ENCODE data around the gene SCUBE1. TPM values are rescaled to one million over a fixed set of nuclear protein-coding genes. Genes with fewer than 3 reads are reported as not detected.

The SCUBE1 gene
- total RNA-seq, 1 experiment from 2014 or later: not detected

DNA sequence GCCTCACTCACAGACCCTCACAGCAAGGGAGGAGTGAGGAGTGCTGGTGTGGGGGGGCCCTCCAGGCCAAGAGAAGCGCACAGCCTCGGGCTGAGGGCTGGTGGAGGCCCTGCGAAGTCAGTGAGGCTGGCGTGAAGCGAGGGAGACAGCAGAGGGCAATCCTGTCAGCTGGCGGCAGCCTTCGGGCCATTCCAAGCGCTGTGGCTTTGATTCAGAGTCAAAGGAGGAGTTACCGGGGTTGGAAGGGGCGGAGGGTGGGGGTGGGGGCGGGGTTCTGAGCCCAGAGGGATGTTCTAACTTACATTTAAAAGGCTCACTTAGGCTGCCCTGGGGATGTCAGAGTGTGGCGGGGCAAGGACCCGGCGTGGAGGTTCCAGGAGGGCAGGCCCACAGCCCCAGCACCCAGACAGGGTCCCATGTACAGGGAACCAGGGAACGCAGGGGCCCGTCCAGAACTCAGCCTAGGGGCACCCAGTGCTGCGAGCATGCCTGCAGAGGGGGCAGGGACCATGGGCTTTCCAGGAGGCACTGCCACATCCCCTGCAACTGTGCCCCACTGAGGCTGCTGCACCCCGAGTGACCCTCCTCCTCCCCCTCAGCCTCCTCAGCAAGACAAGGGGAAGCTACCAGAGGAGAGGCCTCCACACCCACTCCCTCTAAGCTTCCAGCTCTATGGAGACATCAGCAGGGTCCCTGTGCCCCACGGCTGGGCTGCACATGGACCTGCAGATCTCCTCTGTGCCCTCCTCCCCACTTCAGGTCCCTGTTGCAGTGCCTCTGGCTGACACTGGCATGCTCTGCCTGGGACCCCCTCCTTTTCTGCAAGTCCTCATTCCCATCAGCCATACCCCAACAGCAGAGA is 116.6 kb downstream of the SCUBE1 start:
- H3K9me3 ChIP-seq (ENCODE audit: control insufficient read depth, insufficient read depth, low read depth, low read length): no peaks in the 10 kb centered on the region
- intact Hi-C loops (cut with micrococcal nuclease; ENCODE audit: unreplicated experiment): no loop called here
- ChIA-PET CTCF (no interaction called here), POLR2A (no interaction called here)
- no peaks in the 10 kb centered on the region for H3K36me3 ChIP-seq (ENCODE audit: control insufficient read depth, insufficient read depth, low read length)
- no peaks in the 10 kb centered on the region for H3K4me1 ChIP-seq (ENCODE audit: control insufficient read depth, insufficient read depth, low read length)
- no peak for ATAC-seq
- in situ Hi-C loops (cut with HindIII; ENCODE audit: low pct_unique_long_range_greater_than_20kb, low sequenced_read_pairs): no loop called here
- no peak overlapping the region for H3K27ac ChIP-seq (ENCODE audit: low read length)
- no peaks in the 10 kb centered on the region for H3K27me3 ChIP-seq (ENCODE audit: control insufficient read depth, insufficient read depth, low read length)
- DNase-seq (ENCODE audit: low read depth, low spot score): no peak
- BruUV-seq (replicated peaks): no TSS peak
- no peak overlapping the region for H3K4me3 ChIP-seq (ENCODE audit: low read depth in 2 of 2, low read length in 2 of 2)
- no peak for TF ChIP-seq TCF7L2 (IDR thresholded peaks at IDR 0.05; ENCODE audit: low read depth, low read length)
- TF ChIP-seq SIN3A (IDR thresholded peaks at IDR 0.05; ENCODE audit: borderline replicate concordance, insufficient read depth, low read depth, low read length): no peak
- TF ChIP-seq POLR2AphosphoS5 (IDR thresholded peaks at IDR 0.05; ENCODE audit: low read depth, low read length): no peak
- TF ChIP-seq, protein P1, sequence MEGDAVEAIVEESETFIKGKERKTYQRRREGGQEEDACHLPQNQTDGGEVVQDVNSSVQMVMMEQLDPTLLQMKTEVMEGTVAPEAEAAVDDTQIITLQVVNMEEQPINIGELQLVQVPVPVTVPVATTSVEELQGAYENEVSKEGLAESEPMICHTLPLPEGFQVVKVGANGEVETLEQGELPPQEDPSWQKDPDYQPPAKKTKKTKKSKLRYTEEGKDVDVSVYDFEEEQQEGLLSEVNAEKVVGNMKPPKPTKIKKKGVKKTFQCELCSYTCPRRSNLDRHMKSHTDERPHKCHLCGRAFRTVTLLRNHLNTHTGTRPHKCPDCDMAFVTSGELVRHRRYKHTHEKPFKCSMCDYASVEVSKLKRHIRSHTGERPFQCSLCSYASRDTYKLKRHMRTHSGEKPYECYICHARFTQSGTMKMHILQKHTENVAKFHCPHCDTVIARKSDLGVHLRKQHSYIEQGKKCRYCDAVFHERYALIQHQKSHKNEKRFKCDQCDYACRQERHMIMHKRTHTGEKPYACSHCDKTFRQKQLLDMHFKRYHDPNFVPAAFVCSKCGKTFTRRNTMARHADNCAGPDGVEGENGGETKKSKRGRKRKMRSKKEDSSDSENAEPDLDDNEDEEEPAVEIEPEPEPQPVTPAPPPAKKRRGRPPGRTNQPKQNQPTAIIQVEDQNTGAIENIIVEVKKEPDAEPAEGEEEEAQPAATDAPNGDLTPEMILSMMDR (IDR thresholded peaks at IDR 0.05): no peak
- TF ChIP-seq, protein P2, sequence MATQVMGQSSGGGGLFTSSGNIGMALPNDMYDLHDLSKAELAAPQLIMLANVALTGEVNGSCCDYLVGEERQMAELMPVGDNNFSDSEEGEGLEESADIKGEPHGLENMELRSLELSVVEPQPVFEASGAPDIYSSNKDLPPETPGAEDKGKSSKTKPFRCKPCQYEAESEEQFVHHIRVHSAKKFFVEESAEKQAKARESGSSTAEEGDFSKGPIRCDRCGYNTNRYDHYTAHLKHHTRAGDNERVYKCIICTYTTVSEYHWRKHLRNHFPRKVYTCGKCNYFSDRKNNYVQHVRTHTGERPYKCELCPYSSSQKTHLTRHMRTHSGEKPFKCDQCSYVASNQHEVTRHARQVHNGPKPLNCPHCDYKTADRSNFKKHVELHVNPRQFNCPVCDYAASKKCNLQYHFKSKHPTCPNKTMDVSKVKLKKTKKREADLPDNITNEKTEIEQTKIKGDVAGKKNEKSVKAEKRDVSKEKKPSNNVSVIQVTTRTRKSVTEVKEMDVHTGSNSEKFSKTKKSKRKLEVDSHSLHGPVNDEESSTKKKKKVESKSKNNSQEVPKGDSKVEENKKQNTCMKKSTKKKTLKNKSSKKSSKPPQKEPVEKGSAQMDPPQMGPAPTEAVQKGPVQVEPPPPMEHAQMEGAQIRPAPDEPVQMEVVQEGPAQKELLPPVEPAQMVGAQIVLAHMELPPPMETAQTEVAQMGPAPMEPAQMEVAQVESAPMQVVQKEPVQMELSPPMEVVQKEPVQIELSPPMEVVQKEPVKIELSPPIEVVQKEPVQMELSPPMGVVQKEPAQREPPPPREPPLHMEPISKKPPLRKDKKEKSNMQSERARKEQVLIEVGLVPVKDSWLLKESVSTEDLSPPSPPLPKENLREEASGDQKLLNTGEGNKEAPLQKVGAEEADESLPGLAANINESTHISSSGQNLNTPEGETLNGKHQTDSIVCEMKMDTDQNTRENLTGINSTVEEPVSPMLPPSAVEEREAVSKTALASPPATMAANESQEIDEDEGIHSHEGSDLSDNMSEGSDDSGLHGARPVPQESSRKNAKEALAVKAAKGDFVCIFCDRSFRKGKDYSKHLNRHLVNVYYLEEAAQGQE (IDR thresholded peaks at IDR 0.05; ENCODE audit: insufficient read depth in 1 of 2, low read depth in 2 of 2, low read length in 1 of 2): no peak

DNA sequence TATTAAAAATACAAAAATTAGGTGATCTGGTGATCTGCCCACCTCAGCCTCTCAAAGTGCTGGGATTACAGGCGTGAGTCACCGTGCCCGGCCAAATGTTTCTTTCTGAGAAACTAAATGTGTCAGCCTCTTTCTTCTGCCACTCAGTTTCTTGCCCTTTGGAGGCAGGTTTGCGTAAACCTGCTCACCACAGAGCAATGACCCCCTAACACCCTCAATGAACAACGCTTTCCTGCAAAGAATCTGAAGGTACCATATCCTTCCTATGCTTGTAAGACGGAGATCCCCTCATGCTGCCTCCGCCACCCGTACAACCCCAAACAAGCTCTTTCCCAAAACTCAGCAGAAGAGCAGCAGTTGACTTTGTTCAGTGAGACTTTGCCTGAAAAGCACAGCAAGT is 117.6 kb downstream of the SCUBE1 start:
- Histone ChIP-seq H3K9me3 (ENCODE audit: control insufficient read depth, insufficient read depth, low read depth, low read length) (no peaks in the 10 kb centered on the region), H3K36me3 (ENCODE audit: control insufficient read depth, insufficient read depth, low read length) (no peaks in the 10 kb centered on the region), H3K4me3 (ENCODE audit: low read depth in 2 of 2, low read length in 2 of 2) (no peak overlapping the region), H3K4me1 (ENCODE audit: control insufficient read depth, insufficient read depth, low read length) (no peaks in the 10 kb centered on the region), H3K27me3 (ENCODE audit: control insufficient read depth, insufficient read depth, low read length) (no peaks in the 10 kb centered on the region), H3K27ac (ENCODE audit: low read length) (no peak overlapping the region)
- ChIA-PET POLR2A (no interaction called here), CTCF (no interaction called here)
- BruUV-seq (replicated peaks): no TSS peak
- intact Hi-C loops (cut with micrococcal nuclease; ENCODE audit: unreplicated experiment) (no loop called here), in situ Hi-C loops (cut with HindIII; ENCODE audit: low pct_unique_long_range_greater_than_20kb, low sequenced_read_pairs) (no loop called here)
- no peak for ATAC-seq
- TF ChIP-seq TCF7L2 (IDR thresholded peaks at IDR 0.05; ENCODE audit: low read depth, low read length) (no peak), SIN3A (IDR thresholded peaks at IDR 0.05; ENCODE audit: borderline replicate concordance, insufficient read depth, low read depth, low read length) (no peak), POLR2AphosphoS5 (IDR thresholded peaks at IDR 0.05; ENCODE audit: low read depth, low read length) (no peak)
- TF ChIP-seq, protein P1 (IDR thresholded peaks at IDR 0.05): no peak
- TF ChIP-seq, protein P2 (IDR thresholded peaks at IDR 0.05; ENCODE audit: insufficient read depth in 1 of 2, low read depth in 2 of 2, low read length in 1 of 2): no peak
- DNase-seq (ENCODE audit: low read depth, low spot score): no peak
